Spleen (tissue), 11 donors: ENCODE results near the gene RIMKLA. TPM values are rescaled to one million over a fixed set of nuclear protein-coding genes. Genes with fewer than 3 reads are reported as not detected.

Source experiments
- DNase-seq: peaks from one replicate; pipeline ENCODE4 v3.0.0-alpha.2; 2020
- H3K27ac ChIP-seq, 8 donors: fragments of 200-600 bp; sonication (generic) in 7 of 8; 1 replicate in 4 of 8; 2 replicates in 4 of 8; pipeline versions ENCODE4 v1.5.0 to v1.8.0; 2016 to 2021; ENCODE audit warnings: inconsistent platforms in 4 of 8, mild to moderate bottlenecking in 4 of 8, moderate library complexity in 1 of 8
- H3K27me3 ChIP-seq, 7 donors: fragments of 200-600 bp; sonication (generic) in 6 of 7; replicated peaks in 1 of 7; 1 replicate in 4 of 7; 2 replicates in 3 of 7; pipeline versions ENCODE4 v1.5.0 to v1.8.0; 2016 to 2021; ENCODE audit warnings: inconsistent platforms in 3 of 7, mild to moderate bottlenecking in 1 of 7
- H3K36me3 ChIP-seq, 6 donors: fragments of 200-600 bp; sonication (generic) in 5 of 6; 1 replicate in 4 of 6; 2 replicates in 2 of 6; pipeline versions ENCODE4 v1.5.0 to v1.8.0; 2016 to 2021; ENCODE audit warnings: inconsistent platforms in 2 of 6
- H3K4me1 ChIP-seq, 6 donors: fragments of 200-600 bp; sonication (generic) in 5 of 6; 1 replicate in 3 of 6; 2 replicates in 3 of 6; pipeline versions ENCODE4 v1.5.0 to v1.8.0; 2016 to 2021; ENCODE audit warnings: inconsistent platforms in 3 of 6
- H3K4me3 ChIP-seq, 8 donors: fragments of 200-600 bp; sonication (generic) in 7 of 8; 1 replicate in 4 of 8; 2 replicates in 4 of 8; pipeline versions ENCODE4 v1.5.0 to v1.8.0; 2016 to 2021; ENCODE audit warnings: inconsistent platforms in 4 of 8, mild to moderate bottlenecking in 4 of 8, moderate library complexity in 2 of 8
- H3K9me3 ChIP-seq, 8 donors: fragments of 200-600 bp; sonication (generic) in 7 of 8; 1 replicate in 4 of 8; 2 replicates in 4 of 8; pipeline versions ENCODE4 v1.5.0 to v1.8.0; 2016 to 2021; ENCODE audit warnings: inconsistent platforms in 4 of 8
- CTCF ChIP-seq, 11 experiments: fragments of 200-600 bp in 7 of 11; fragments of 450-650 bp in 4 of 11; sonication (generic) in 4 of 11; IDR thresholded peaks in 8 of 11; conservative IDR thresholded peaks in 3 of 11; 1 replicate in 7 of 11; 2 replicates in 4 of 11; pipeline versions ENCODE4 v1.4.0 to v1.8.0; 2016 to 2021; ENCODE audit warnings: antibody characterized with exemption in 11 of 11, inconsistent platforms in 4 of 11, mild to moderate bottlenecking in 1 of 11
- POLR2A ChIP-seq, 3 donors: fragments of 450-650 bp; IDR thresholded peaks; one replicate each; pipeline ENCODE4 v1.5.1; 2017; ENCODE audit warnings: antibody characterized with exemption in 3 of 3, mild to moderate bottlenecking in 1 of 3
- POLR2AphosphoS5 ChIP-seq, 3 donors: sonication (generic); formaldehyde crosslinking; IDR thresholded peaks; one replicate each; pipeline ENCODE4 v1.5.1; 2017; ENCODE audit warnings: antibody characterized with exemption in 3 of 3
- whole genome bisulfite sequencing, 5 donors: extraction: QIAGEN DNeasy Blood & Tissue Kit in 3 of 5; methylation state at CpG; one replicate each; pipeline versions ENCODE4 v1.1.5 to v1.1.7; 2013 to 2018; 5-methylcytosine and 5-hydroxymethylcytosine counted together
- intact Hi-C: fragments of 100-400 bp; cut with DNase I; formaldehyde crosslinking; loops from one replicate; pipeline ENCODE4 v1.15.0; 2023; ENCODE audit warnings: low total_unique reads
- polyA plus RNA-seq, 3 donors: library from polyadenylated mRNA; stranded (reverse); fragments of 200-250 nt; gene quantifications; one replicate each; pipeline ENCODE4 v1.2.1, GENCODE V29; 2013
- total RNA-seq, 7 donors: library from RNA; depleted of rRNA in 3 of 7; stranded (reverse); fragments of >200 nt in 3 of 7; fragmentation: NEBNext Ultra II Directional in 4 of 7; extraction: Animal tissue kit (Norgen Biotek cat#: 25700) in 4 of 7; gene quantifications; one replicate each; pipeline versions ENCODE4 v1.1.0 to v1.2.1, GENCODE V29; 2016 to 2021
- donor health status: healthy with polysubstance abuse.
- donor health status: DM: no; HTN: no; CAD: no; lungs with moderate emphysema.
- donor health status: DM: no; HTN: no; CAD: no.
- donor health status: Bipolar disorder and iron deficiency.
- donor health status: healthy.
- donor health status: DM: no; HTN: no; CAD: no.
- donor health status: DM: yes; HTN: yes; CAD: no.

The RIMKLA gene
- total and polyA plus RNA-seq, 10 donors = 0.06 to 1.4 (median 0.28) TPM

GRCh38 chr1:42392967-42393848 is 12.6 kb downstream of the RIMKLA start:
- peaks cover 0 to 10% (median 0%) of the 10 kb centered on the region in 7 donors for H3K27me3 ChIP-seq
- no peak for TF ChIP-seq POLR2A (IDR thresholded peaks at IDR 0.05)
- TF ChIP-seq POLR2AphosphoS5 (IDR thresholded peaks at IDR 0.05) = no peak
- TF ChIP-seq CTCF (IDR thresholded peaks at IDR 0.05 in 8 of 11, conservative IDR thresholded peaks at IDR 0.05 in 3 of 11) = no peak
- DNase-seq = no peak
- H3K9me3 ChIP-seq = no peaks in the 10 kb centered on the region
- 65 to 77% (median 71%) methylated on average over 2 of the region's 2 CpGs for WGBS, 5 donors
- intact Hi-C loops = no loop called here
- H3K36me3 ChIP-seq = no peaks in the 10 kb centered on the region
- H3K4me1 ChIP-seq = no peaks in the 10 kb centered on the region
- H3K4me3 ChIP-seq = no peak overlapping the region
- H3K27ac ChIP-seq = no peak overlapping the region

- H3K4me3 ChIP-seq = no peak overlapping the region
Measured at GRCh38 chr1:42399315-42400100, 18.9 kb downstream of the RIMKLA start.

GRCh38 chr1:42403880-42404400 is 23.3 kb downstream of the RIMKLA start:
- WGBS, 5 donors = 96 to 100% (median 100%) methylated on average over 1 of the region's 1 CpG
- Histone ChIP-seq H3K27ac (no peak overlapping the region), H3K36me3 (no peaks in the 10 kb centered on the region), H3K4me3 (no peak overlapping the region), H3K27me3 (no peaks in the 10 kb centered on the region), H3K9me3 (no peaks in the 10 kb centered on the region), H3K4me1 (no peaks in the 10 kb centered on the region)
- intact Hi-C loops = loop anchor here (10.0 kb wide), 1 partner anchor 231 kb away; no protein-coding TSS in a partner anchor
- TF ChIP-seq POLR2A (IDR thresholded peaks at IDR 0.05) (no peak), POLR2AphosphoS5 (IDR thresholded peaks at IDR 0.05) (no peak), CTCF (IDR thresholded peaks at IDR 0.05 in 8 of 11, conservative IDR thresholded peaks at IDR 0.05 in 3 of 11) (no peak)
- no peak for DNase-seq

More at GRCh38 chr1:42399315-42400100, 18.9 kb downstream of the RIMKLA start:
- WGBS, 5 donors = 67 to 91% (median 83%) methylated on average over 8 to 10 of the region's 10 CpGs
- Histone ChIP-seq H3K36me3 (no peaks in the 10 kb centered on the region), H3K4me1 (no peaks in the 10 kb centered on the region), H3K27me3 (no peaks in the 10 kb centered on the region), H3K9me3 (no peaks in the 10 kb centered on the region), H3K27ac (no peak overlapping the region)
- DNase-seq = no peak
- TF ChIP-seq POLR2AphosphoS5 (IDR thresholded peaks at IDR 0.05) = no peak
- TF ChIP-seq CTCF (IDR thresholded peaks at IDR 0.05 in 8 of 11, conservative IDR thresholded peaks at IDR 0.05 in 3 of 11) = no peak
- no peak for TF ChIP-seq POLR2A (IDR thresholded peaks at IDR 0.05)
- intact Hi-C loops = loop anchor here (10.0 kb wide), 1 partner anchor 235 kb away; no protein-coding TSS in a partner anchor
